CD8-positive, alpha-beta memory T cell (primary cell): ENCODE data around the gene RBM42. TPM values are rescaled to one million over a fixed set of nuclear protein-coding genes. Genes with fewer than 3 reads are reported as not detected.
"Not testable (repeated sequence)": the region's sequence is repeated elsewhere in the genome, so short reads cannot be mapped to it uniquely, and the experiment has no call there.

Source experiments
- CTCF ChIA-PET: fragments of 350-600 bp; sonication (Branson Sonifier 250); formaldehyde crosslinking; loops from one replicate; lab custom pipeline; 2021; ENCODE audit warnings: antibody characterized with exemption; lab: Charles Lee
- POLR2A ChIA-PET: fragments of 350-600 bp; sonication (Branson Sonifier 250); formaldehyde crosslinking; loops from one replicate; lab custom pipeline; 2021; ENCODE audit warnings: antibody characterized with exemption; lab: Charles Lee
- DNase-seq, 5 donors: peaks; one replicate each; pipeline versions ENCODE4 v3.0.0 to v3.0.0-alpha.2; 2020 to 2022; ENCODE audit warnings: mixed read lengths in 1 of 5
- H3K27ac ChIP-seq: one replicate; pipeline ENCODE4 v1.7.0; 2013; ENCODE audit warnings: low read depth, mild to moderate bottlenecking, low read length, moderate library complexity
- H3K27me3 ChIP-seq: 2 replicates; pipeline ENCODE4 v1.7.0; 2013; ENCODE audit warnings: low read length, mild to moderate bottlenecking; ENCODE audit not compliant: insufficient read depth, poor library complexity, severe bottlenecking
- H3K36me3 ChIP-seq: 2 replicates; pipeline ENCODE4 v1.7.0; 2013; ENCODE audit warnings: mild to moderate bottlenecking, low read length, moderate library complexity; ENCODE audit not compliant: insufficient read depth
- H3K4me1 ChIP-seq: 2 replicates; pipeline ENCODE4 v1.7.0; 2013; ENCODE audit warnings: mild to moderate bottlenecking, low read length, moderate library complexity; ENCODE audit not compliant: insufficient read depth
- H3K4me3 ChIP-seq: 2 replicates; pipeline ENCODE4 v1.7.0; 2013; ENCODE audit warnings: mild to moderate bottlenecking, low read length
- H3K9me3 ChIP-seq: 2 replicates; pipeline ENCODE4 v1.7.0; 2013; ENCODE audit warnings: mild to moderate bottlenecking, low read length
- H3K27ac Mint-ChIP-seq, 8 donors: one replicate each; pipeline ENCODE4 v1.8.0; 2020 to 2021; ENCODE audit warnings: mixed read lengths in 8 of 8, mild to moderate bottlenecking in 6 of 8, inconsistent platforms in 3 of 8, moderate library complexity in 3 of 8
- H3K27me3 Mint-ChIP-seq, 2 donors: one replicate each; pipeline ENCODE4 v1.8.0; 2020 to 2021; ENCODE audit warnings: mixed read lengths in 2 of 2, mild to moderate bottlenecking in 1 of 2, moderate library complexity in 1 of 2
- H3K36me3 Mint-ChIP-seq, 3 donors: one replicate each; pipeline ENCODE4 v1.8.0; 2020 to 2021; ENCODE audit warnings: mixed read lengths in 3 of 3, inconsistent platforms in 1 of 3, mild to moderate bottlenecking in 1 of 3
- H3K4me1 Mint-ChIP-seq, 3 donors: one replicate each; pipeline ENCODE4 v1.8.0; 2020 to 2021; ENCODE audit warnings: mixed read lengths in 3 of 3, inconsistent platforms in 1 of 3, mild to moderate bottlenecking in 1 of 3
- H3K4me3 Mint-ChIP-seq, 7 donors: one replicate each; pipeline ENCODE4 v1.8.0; 2020 to 2021; ENCODE audit warnings: mixed read lengths in 7 of 7, mild to moderate bottlenecking in 6 of 7, moderate library complexity in 4 of 7, inconsistent platforms in 2 of 7
- H3K9me3 Mint-ChIP-seq, 5 donors: one replicate each; pipeline ENCODE4 v1.8.0; 2020 to 2022; ENCODE audit warnings: mixed read lengths in 5 of 5, mild to moderate bottlenecking in 3 of 5, moderate library complexity in 2 of 5, inconsistent platforms in 1 of 5
- polyA plus RNA-seq: library from polyadenylated mRNA; unstranded; fragments of 300-500 nt; fragmentation: Illumina TruSeq; gene quantifications from one replicate; pipeline ENCODE4 v1.2.3, GENCODE V29; 2021
- total RNA-seq, 2 experiments: library from RNA; stranded (reverse); gene quantifications; one replicate each; pipeline ENCODE4 v1.2.3, GENCODE V29; 2021

RBM42 gene
- total RNA-seq: 100 to 1,000 TPM; 109 to 116 TPM
- polyA plus RNA-seq: 62.4 TPM

- H3K4me1 ChIP-seq: peaks cover 15% of the 10 kb centered on the region
- peak; percentile 93 to 99 (median 97) for DNase-seq
- H3K27me3 ChIP-seq: no peaks in the 10 kb centered on the region
- peak within 1 kb of the TSS; percentile 91 to 99 (median 95) for H3K4me3 Mint-ChIP-seq
- H3K27ac ChIP-seq: peak within 1 kb of the TSS; percentile 90
- no peaks in the 10 kb centered on the region for H3K9me3 ChIP-seq
- H3K9me3 Mint-ChIP-seq: no peaks in the 10 kb centered on the region
- peak within 1 kb of the TSS; percentile 86 for H3K4me3 ChIP-seq
- CTCF ChIA-PET: no interaction called here
- peak within 1 kb of the TSS; percentile 88 to 100 (median 97) for H3K27ac Mint-ChIP-seq
- POLR2A ChIA-PET: no interaction called here
- peaks cover 31% of the 10 kb centered on the region for H3K36me3 ChIP-seq
- H3K36me3 Mint-ChIP-seq: peaks cover 5 to 45% (median 10%) of the 10 kb centered on the region in 3 donors
- H3K4me1 Mint-ChIP-seq: peaks cover 23 to 38% (median 29%) of the 10 kb centered on the region in 3 donors
- peaks cover 0 to 3% of the 10 kb centered on the region in 2 donors for H3K27me3 Mint-ChIP-seq
Observed at GRCh38 chr19:35628565-35629331, at the start of gene RBM42. TSS of gene RBM42 (plus strand) at chr19:35629036. CDS start at chr19:35629154, 118 bp downstream.

GRCh38 chr19:35582760-35583159, 46.1 kb upstream of the RBM42 start:
- Mint-ChIP-seq H3K27me3 (peaks cover 16 to 30% of the 10 kb centered on the region in 2 donors), H3K27ac (no peak overlapping the region), H3K4me3 (no peak overlapping the region), H3K4me1 (no peaks in the 10 kb centered on the region), H3K36me3 (peaks cover 0 to 2% (median 0%) of the 10 kb centered on the region in 3 donors), H3K9me3 (peaks cover under 1 to 7% (median 2%) of the 10 kb centered on the region in 5 donors)
- Histone ChIP-seq H3K4me3 (no peak overlapping the region), H3K9me3 (no peaks in the 10 kb centered on the region), H3K27ac (no peak overlapping the region), H3K4me1 (no peaks in the 10 kb centered on the region), H3K27me3 (no peaks in the 10 kb centered on the region), H3K36me3 (no peaks in the 10 kb centered on the region)
- POLR2A ChIA-PET: no interaction called here
- CTCF ChIA-PET: no interaction called here
- DNase-seq: no peak

- Histone ChIP-seq H3K36me3 (no peaks in the 10 kb centered on the region), H3K27me3 (no peaks in the 10 kb centered on the region), H3K4me3 (no peak within 1 kb of the TSS), H3K4me1 (no peaks in the 10 kb centered on the region), H3K27ac (no peak within 1 kb of the TSS), H3K9me3 (no peaks in the 10 kb centered on the region)
- H3K36me3 Mint-ChIP-seq: no peaks in the 10 kb centered on the region
- H3K9me3 Mint-ChIP-seq: no peaks in the 10 kb centered on the region
- DNase-seq: no peak
- ChIA-PET CTCF (no interaction called here), POLR2A (no interaction called here)
- no peak within 1 kb of the TSS for H3K27ac Mint-ChIP-seq
- peaks cover 17 to 21% of the 10 kb centered on the region in 2 donors for H3K27me3 Mint-ChIP-seq
- no peaks in the 10 kb centered on the region for H3K4me1 Mint-ChIP-seq
- H3K4me3 Mint-ChIP-seq: no peak within 1 kb of the TSS
Observed at GRCh38 chr19:35585848-35586247, 43.0 kb upstream of the RBM42 start, which contains the start of gene PMIS2. TSS of gene PMIS2 (plus strand) at chr19:35586173. CDS start at chr19:35586260, 87 bp downstream.

- Mint-ChIP-seq H3K9me3 (no peaks in the 10 kb centered on the region), H3K4me1 (no peaks in the 10 kb centered on the region), H3K27ac (no peak overlapping the region), H3K27me3 (peaks cover 17 to 23% of the 10 kb centered on the region in 2 donors), H3K4me3 (no peak overlapping the region), H3K36me3 (no peaks in the 10 kb centered on the region)
- POLR2A ChIA-PET: no interaction called here
- Histone ChIP-seq H3K36me3 (no peaks in the 10 kb centered on the region), H3K27ac (no peak overlapping the region), H3K4me1 (no peaks in the 10 kb centered on the region), H3K4me3 (no peak overlapping the region), H3K27me3 (no peaks in the 10 kb centered on the region), H3K9me3 (no peaks in the 10 kb centered on the region)
- DNase-seq: no peak
- CTCF ChIA-PET: interaction anchor here (1.4 kb wide), 1 partner anchor 8 kb away, joined by 3 read pairs; no protein-coding TSS in a partner anchor
Observed at GRCh38 chr19:35587321-35587720, 41.5 kb upstream of the RBM42 start.

- no peak for DNase-seq
- Mint-ChIP-seq H3K27ac (no peak overlapping the region), H3K36me3 (no peaks in the 10 kb centered on the region), H3K9me3 (no peaks in the 10 kb centered on the region), H3K4me1 (no peaks in the 10 kb centered on the region), H3K4me3 (no peak overlapping the region), H3K27me3 (peaks cover 10 to 17% of the 10 kb centered on the region in 2 donors)
- ChIA-PET POLR2A (no interaction called here), CTCF (no interaction called here)
- Histone ChIP-seq H3K4me3 (no peak overlapping the region), H3K36me3 (no peaks in the 10 kb centered on the region), H3K9me3 (no peaks in the 10 kb centered on the region), H3K4me1 (no peaks in the 10 kb centered on the region), H3K27ac (no peak overlapping the region), H3K27me3 (no peaks in the 10 kb centered on the region)
Observed at GRCh38 chr19:35590875-35591274, 38.0 kb upstream of the RBM42 start.

GRCh38 chr19:35592226-35592625, 36.6 kb upstream of the RBM42 start:
- H3K4me1 Mint-ChIP-seq: peaks cover 0 to 2% (median 0%) of the 10 kb centered on the region in 3 donors
- POLR2A ChIA-PET: no interaction called here
- H3K27ac Mint-ChIP-seq: peak overlapping the region in 1 of 8 donors; percentile 60

GRCh38 chr19:35595026-35595425, 33.8 kb upstream of the RBM42 start:
- H3K4me1 ChIP-seq, H3K36me3 ChIP-seq, H3K4me3 Mint-ChIP-seq, H3K4me1 Mint-ChIP-seq, H3K4me3 ChIP-seq, H3K36me3 Mint-ChIP-seq, H3K9me3 ChIP-seq, H3K9me3 Mint-ChIP-seq, CTCF ChIA-PET, POLR2A ChIA-PET, H3K27ac ChIP-seq, DNase-seq, H3K27me3 ChIP-seq: not testable (repeated sequence)
- Mint-ChIP-seq H3K27me3 (peaks cover 5 to 26% of the 10 kb centered on the region in 2 donors), H3K27ac (peak overlapping the region in 1 of 8 donors; percentile 77)

More at GRCh38 chr19:35592226-35592625, 36.6 kb upstream of the RBM42 start:
- Histone ChIP-seq H3K36me3 (no peaks in the 10 kb centered on the region), H3K27me3 (no peaks in the 10 kb centered on the region), H3K9me3 (no peaks in the 10 kb centered on the region), H3K4me3 (no peak overlapping the region), H3K27ac (no peak overlapping the region), H3K4me1 (no peaks in the 10 kb centered on the region)
- Mint-ChIP-seq H3K4me3 (no peak overlapping the region), H3K9me3 (no peaks in the 10 kb centered on the region), H3K27me3 (peaks cover 6 to 19% of the 10 kb centered on the region in 2 donors), H3K36me3 (no peaks in the 10 kb centered on the region)
- peak in 2 of 5 donors; percentile 11 to 28 for DNase-seq
- CTCF ChIA-PET: interaction anchor here (0.6 to 1.5 kb wide), 6 partner anchors 9 to 97 kb away, joined by 3 to 5 read pairs (median 4); no protein-coding TSS in a partner anchor

- peaks cover 5 to 30% of the 10 kb centered on the region in 2 donors for H3K27me3 Mint-ChIP-seq
- CTCF ChIA-PET: no interaction called here
- no peak overlapping the region for H3K4me3 Mint-ChIP-seq
- POLR2A ChIA-PET: no interaction called here
- Histone ChIP-seq H3K9me3 (no peaks in the 10 kb centered on the region), H3K4me1 (no peaks in the 10 kb centered on the region), H3K36me3 (no peaks in the 10 kb centered on the region), H3K27me3 (no peaks in the 10 kb centered on the region), H3K27ac (no peak overlapping the region), H3K4me3 (no peak overlapping the region)
- no peaks in the 10 kb centered on the region for H3K9me3 Mint-ChIP-seq
- no peak for DNase-seq
- peak overlapping the region in 1 of 8 donors; percentile 63 for H3K27ac Mint-ChIP-seq
- peaks cover 0 to 2% (median 0%) of the 10 kb centered on the region in 3 donors for H3K4me1 Mint-ChIP-seq
- H3K36me3 Mint-ChIP-seq: no peaks in the 10 kb centered on the region
Observed at GRCh38 chr19:35595928-35596327, 32.9 kb upstream of the RBM42 start.
